Lung (tissue), 12 donors: ENCODE data around the gene FAM83F. TPM values are rescaled to one million over a fixed set of nuclear protein-coding genes. Genes with fewer than 3 reads are reported as not detected.

ENCODE experiments used
- ATAC-seq: fragments of 200-7000 bp; cut with Tn5 transposase; one replicate; pipeline ENCODE4 v1.9.1; 2020; ENCODE audit warnings: moderate number of reproducible peaks; ENCODE audit not compliant: insufficient read depth, low FRiP score
- DNase-seq, 3 donors: peaks; one replicate each; pipeline ENCODE4 v3.0.0-alpha.2; 2013 to 2017
- H3K27ac ChIP-seq, 2 donors: one replicate each; pipeline ENCODE4 v1.5.1; 2013; ENCODE audit warnings: mild to moderate bottlenecking in 2 of 2, moderate library complexity in 2 of 2, control low read depth in 1 of 2, inconsistent platforms in 1 of 2, low read depth in 1 of 2, low read length in 1 of 2
- H3K27me3 ChIP-seq, 3 donors: one replicate each; pipeline ENCODE4 v1.5.1; 2013; ENCODE audit warnings: low read length in 2 of 3; ENCODE audit not compliant: control insufficient read depth in 3 of 3, insufficient read depth in 3 of 3
- H3K36me3 ChIP-seq, 4 donors: one replicate each; pipeline ENCODE4 v1.5.1; 2013; ENCODE audit warnings: low read length in 4 of 4, mild to moderate bottlenecking in 1 of 4, moderate library complexity in 1 of 4; ENCODE audit not compliant: control insufficient read depth in 4 of 4, insufficient read depth in 4 of 4
- H3K4me1 ChIP-seq, 5 donors: one replicate each; pipeline ENCODE4 v1.5.1; 2013; ENCODE audit warnings: low read length in 5 of 5, mild to moderate bottlenecking in 2 of 5, moderate library complexity in 1 of 5; ENCODE audit not compliant: control insufficient read depth in 5 of 5, insufficient read depth in 5 of 5
- H3K4me3 ChIP-seq: one replicate; pipeline ENCODE4 v1.5.1; 2013; ENCODE audit warnings: mild to moderate bottlenecking, control low read depth, moderate library complexity
- H3K9ac ChIP-seq, 2 donors: one replicate each; pipeline ENCODE4 v1.5.1; 2013; ENCODE audit warnings: low read length in 2 of 2, control low read depth in 1 of 2; ENCODE audit not compliant: insufficient read depth in 1 of 2
- H3K9me3 ChIP-seq, 4 donors: one replicate each; pipeline ENCODE4 v1.5.1; 2013; ENCODE audit warnings: low read length in 3 of 4, mild to moderate bottlenecking in 1 of 4, moderate library complexity in 1 of 4; ENCODE audit not compliant: control insufficient read depth in 4 of 4, insufficient read depth in 3 of 4
- CTCF ChIP-seq: IDR thresholded peaks from 2 replicates; pipeline ENCODE4 v1.5.1; 2012; ENCODE audit warnings: mild to moderate bottlenecking; ENCODE audit errors: control extremely low read depth, extremely low read depth
- WGBS, 2 donors: extraction: QIAGEN DNeasy Blood & Tissue Kit; methylation state at CpG; one replicate each; pipeline ENCODE4 v1.1.7; 2013; 5-methylcytosine and 5-hydroxymethylcytosine counted together
- polyA plus RNA-seq, 2 donors: library from polyadenylated mRNA; stranded (reverse); fragments of 200-250 nt; gene quantifications; one replicate each; pipeline ENCODE4 v1.2.1, GENCODE V29; 2013
- total RNA-seq, 2 donors: library from RNA; depleted of rRNA in 1 of 2; stranded (reverse); fragments of >200 nt in 1 of 2; gene quantifications; one replicate each; pipeline ENCODE4 v1.2.1, GENCODE V29; 2014 to 2021
- donor health status: control.
- donor health status: control.
- donor health status: Bipolar disorder and iron deficiency.
- donor health status: healthy.
- donor health status: DM: yes; HTN: yes; CAD: no.

Gene FAM83F
- total and polyA plus RNA-seq, 4 donors: 0.53 to 3.0 (median 0.94) TPM

- Histone ChIP-seq H3K4me1 (peaks cover 3 to 54% (median 10%) of the 10 kb centered on the region in 5 donors), H3K27ac (peak overlapping the region in 1 of 2 donors; percentile 4), H3K36me3 (no peaks in the 10 kb centered on the region), H3K27me3 (peaks cover 0 to 4% (median 0%) of the 10 kb centered on the region in 3 donors), H3K4me3 (no peak overlapping the region), H3K9me3 (no peaks in the 10 kb centered on the region), H3K9ac (peak overlapping the region in 1 of 2 donors; percentile 90)
- WGBS, 2 donors: 35 to 64% methylated on average over 8 of the region's 8 CpGs
- no peak for TF ChIP-seq CTCF
- DNase-seq: peak; percentile 84 to 96 (median 95)
- ATAC-seq: no peak
Measured at GRCh38 chr22:40043081-40043480, 48.3 kb downstream of the FAM83F start.

- Histone ChIP-seq H3K9ac (peak overlapping the region in 1 of 2 donors; percentile 90), H3K4me3 (no peak overlapping the region), H3K27ac (peak overlapping the region; percentile 96 to 98), H3K9me3 (no peaks in the 10 kb centered on the region), H3K27me3 (peaks cover 0 to 4% (median 0%) of the 10 kb centered on the region in 3 donors), H3K4me1 (peaks cover 3 to 54% (median 10%) of the 10 kb centered on the region in 5 donors), H3K36me3 (no peaks in the 10 kb centered on the region)
- ATAC-seq: no peak
- no peak for TF ChIP-seq CTCF
- WGBS, 2 donors: 44 to 48% methylated on average over 5 of the region's 5 CpGs
- no peak for DNase-seq
Measured at GRCh38 chr22:40043793-40044101, 49.0 kb downstream of the FAM83F start.

GRCh38 chr22:40044102-40044869 is 49.5 kb downstream of the FAM83F start:
- peaks cover 3 to 52% (median 10%) of the 10 kb centered on the region in 5 donors for H3K4me1 ChIP-seq
- 0% methylated on average over 33 to 34 of the region's 34 CpGs for WGBS, 2 donors
- TF ChIP-seq CTCF: no peak
- no peaks in the 10 kb centered on the region for H3K9me3 ChIP-seq
- DNase-seq: peak; percentile 99 to 100 (median 100)
- H3K27me3 ChIP-seq: peaks cover 0 to 3% (median 0%) of the 10 kb centered on the region in 3 donors
- peak; percentile 91 for ATAC-seq
- peak overlapping the region; percentile 96 to 98 for H3K27ac ChIP-seq
- H3K9ac ChIP-seq: peak overlapping the region; percentile 50 to 90
- H3K36me3 ChIP-seq: no peaks in the 10 kb centered on the region
- H3K4me3 ChIP-seq: peak overlapping the region; percentile 75
